ENCODE results near the gene NUP93. TPM values are rescaled to one million over a fixed set of nuclear protein-coding genes. Genes with fewer than 3 reads are reported as not detected.

NUP93 gene
- total RNA-seq, 1 donor from 2014 or later: 57.2 TPM

- Histone ChIP-seq H3K36me3 (no peaks in the 10 kb centered on the region), H3K27me3 (no peaks in the 10 kb centered on the region)
- ATAC-seq: no peak
Measured at GRCh38 chr16:56861756-56862155, 131.8 kb downstream of the NUP93 start.

GRCh38 chr16:56862776-56863175 lies 132.8 kb downstream of the NUP93 start:
- Histone ChIP-seq H3K36me3 (no peaks in the 10 kb centered on the region), H3K4me3 (no peak overlapping the region), H3K9me3 (no peaks in the 10 kb centered on the region), H3K27ac (no peak overlapping the region), H3K27me3 (no peaks in the 10 kb centered on the region), H3K4me1 (peaks cover 7% of the 10 kb centered on the region)
- intact Hi-C loops (cut with DNase I): loop anchor here (10.0 kb wide), 1 partner anchor 92 kb away; no protein-coding TSS in a partner anchor
- no peak for DNase-seq
- peak; percentile 44 for ATAC-seq
- TF ChIP-seq, protein P1, sequence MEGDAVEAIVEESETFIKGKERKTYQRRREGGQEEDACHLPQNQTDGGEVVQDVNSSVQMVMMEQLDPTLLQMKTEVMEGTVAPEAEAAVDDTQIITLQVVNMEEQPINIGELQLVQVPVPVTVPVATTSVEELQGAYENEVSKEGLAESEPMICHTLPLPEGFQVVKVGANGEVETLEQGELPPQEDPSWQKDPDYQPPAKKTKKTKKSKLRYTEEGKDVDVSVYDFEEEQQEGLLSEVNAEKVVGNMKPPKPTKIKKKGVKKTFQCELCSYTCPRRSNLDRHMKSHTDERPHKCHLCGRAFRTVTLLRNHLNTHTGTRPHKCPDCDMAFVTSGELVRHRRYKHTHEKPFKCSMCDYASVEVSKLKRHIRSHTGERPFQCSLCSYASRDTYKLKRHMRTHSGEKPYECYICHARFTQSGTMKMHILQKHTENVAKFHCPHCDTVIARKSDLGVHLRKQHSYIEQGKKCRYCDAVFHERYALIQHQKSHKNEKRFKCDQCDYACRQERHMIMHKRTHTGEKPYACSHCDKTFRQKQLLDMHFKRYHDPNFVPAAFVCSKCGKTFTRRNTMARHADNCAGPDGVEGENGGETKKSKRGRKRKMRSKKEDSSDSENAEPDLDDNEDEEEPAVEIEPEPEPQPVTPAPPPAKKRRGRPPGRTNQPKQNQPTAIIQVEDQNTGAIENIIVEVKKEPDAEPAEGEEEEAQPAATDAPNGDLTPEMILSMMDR (IDR thresholded peaks at IDR 0.05): no peak

More at GRCh38 chr16:56861756-56862155, 131.8 kb downstream of the NUP93 start:
- Histone ChIP-seq H3K4me3 (no peak overlapping the region), H3K27ac (no peak overlapping the region), H3K9me3 (no peaks in the 10 kb centered on the region), H3K4me1 (no peaks in the 10 kb centered on the region)
- TF ChIP-seq, protein P1 (IDR thresholded peaks at IDR 0.05): no peak
- no peak for DNase-seq
- intact Hi-C loops (cut with DNase I): loop anchor here (10.0 kb wide), 1 partner anchor 93 kb away; no protein-coding TSS in a partner anchor

GRCh38 chr16:56864960-56865359 lies 135.0 kb downstream of the NUP93 start, which contains the start of gene SLC12A3:
Gene SLC12A3 (plus strand): TSS chr16:56865207. CDS start chr16:56865236, 29 bp downstream.
- no peaks in the 10 kb centered on the region for H3K36me3 ChIP-seq
- no peak for ATAC-seq
- intact Hi-C loops (cut with DNase I): loop anchor here (10.0 kb wide), 1 partner anchor 90 kb away; no protein-coding TSS in a partner anchor

DNA sequence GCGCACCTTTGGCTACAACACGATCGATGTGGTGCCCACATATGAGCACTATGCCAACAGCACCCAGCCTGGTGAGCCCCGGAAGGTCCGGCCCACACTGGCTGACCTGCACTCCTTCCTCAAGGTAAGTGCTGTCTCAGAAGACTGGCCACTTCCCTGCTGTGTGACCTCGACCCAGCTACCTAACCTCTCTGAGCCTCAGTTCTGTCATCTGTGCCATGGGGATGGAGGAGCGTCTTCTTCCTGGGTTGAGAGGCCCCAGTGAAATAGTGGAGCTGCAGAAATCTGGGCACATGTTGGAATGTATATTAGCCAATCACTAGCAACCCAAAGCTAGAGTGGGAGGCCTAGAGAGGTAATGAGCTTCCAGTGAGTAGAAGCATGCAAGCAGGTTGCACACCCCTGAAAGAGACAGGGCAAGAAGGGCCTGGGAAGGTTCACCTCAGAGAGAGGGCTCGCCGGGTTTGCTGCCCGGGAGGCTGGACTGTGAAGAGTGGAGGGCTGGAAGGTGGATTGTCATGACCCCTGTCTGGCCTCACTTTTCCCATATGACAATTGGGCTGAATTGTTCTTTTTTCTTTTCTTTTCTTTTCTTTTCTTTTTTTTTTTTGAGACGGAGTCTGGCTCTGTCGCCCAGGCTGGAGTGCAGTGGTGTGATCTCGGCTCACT lies 135.6 kb downstream of the NUP93 start:
- Histone ChIP-seq H3K36me3 (no peaks in the 10 kb centered on the region), H3K27ac (no peak overlapping the region), H3K9me3 (no peaks in the 10 kb centered on the region), H3K4me1 (peaks cover 7% of the 10 kb centered on the region), H3K4me3 (no peak overlapping the region), H3K27me3 (no peaks in the 10 kb centered on the region)
- DNase-seq: no peak
- TF ChIP-seq, protein P1 (IDR thresholded peaks at IDR 0.05): no peak
- ATAC-seq: no peak
- intact Hi-C loops (cut with DNase I): loop anchor here (10.0 kb wide), 1 partner anchor 89 kb away; no protein-coding TSS in a partner anchor

More at GRCh38 chr16:56864960-56865359, 135.0 kb downstream of the NUP93 start, which contains the start of gene SLC12A3:
- Histone ChIP-seq H3K4me3 (no peak within 1 kb of the TSS), H3K27me3 (no peaks in the 10 kb centered on the region), H3K27ac (no peak within 1 kb of the TSS), H3K4me1 (peaks cover 7% of the 10 kb centered on the region), H3K9me3 (no peaks in the 10 kb centered on the region)
- TF ChIP-seq, protein P1 (IDR thresholded peaks at IDR 0.05): no peak
- no peak for DNase-seq

DNA sequence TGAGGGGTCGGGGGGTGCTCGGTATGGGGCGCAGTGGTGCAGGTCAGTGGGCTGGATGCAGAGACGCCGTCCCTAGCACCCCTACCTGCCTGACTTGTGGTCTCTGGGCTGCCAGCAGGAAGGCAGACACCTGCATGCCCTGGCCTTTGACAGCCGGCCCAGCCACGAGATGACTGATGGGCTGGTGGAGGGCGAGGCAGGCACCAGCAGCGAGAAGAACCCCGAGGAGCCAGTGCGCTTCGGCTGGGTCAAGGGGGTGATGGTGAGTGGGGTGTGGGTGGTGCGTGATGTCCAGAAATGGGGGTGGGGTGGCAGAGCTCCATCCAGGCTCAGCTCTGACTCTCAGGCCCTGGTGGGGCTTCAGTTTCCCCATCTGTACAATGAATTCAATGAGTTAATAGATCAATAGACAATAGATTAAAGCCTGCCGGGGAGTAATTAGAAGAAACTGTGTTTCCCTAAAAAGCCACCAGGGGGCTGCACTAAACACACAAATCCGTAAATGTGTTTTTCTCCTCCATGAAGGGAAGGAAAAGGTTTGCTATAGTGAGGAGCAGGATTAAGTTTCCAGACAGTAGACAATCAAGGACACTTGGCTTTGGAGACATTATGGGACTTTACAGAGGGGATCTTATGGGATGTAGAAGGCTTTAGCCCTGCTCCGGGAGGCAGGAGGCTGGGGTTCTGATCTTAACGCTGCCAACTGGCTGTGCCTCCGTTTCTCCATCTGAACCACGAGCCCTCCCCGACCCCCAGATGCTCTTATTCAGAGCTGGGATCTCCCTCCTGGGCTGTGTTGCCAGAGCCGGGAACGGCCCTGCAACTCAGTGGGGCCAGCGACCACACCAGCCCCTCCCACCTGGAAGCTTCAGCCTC lies 137.3 kb downstream of the NUP93 start:
- no peaks in the 10 kb centered on the region for H3K27me3 ChIP-seq
- DNase-seq (no peak), ATAC-seq (peak; percentile 47)
- intact Hi-C loops (cut with DNase I): loop anchor here (10.0 kb wide), 1 partner anchor 88 kb away; no protein-coding TSS in a partner anchor
- H3K27ac ChIP-seq: no peak overlapping the region
- H3K4me3 ChIP-seq: no peak overlapping the region
- TF ChIP-seq, protein P1 (IDR thresholded peaks at IDR 0.05): peak; percentile 83
- no peaks in the 10 kb centered on the region for H3K9me3 ChIP-seq
- H3K36me3 ChIP-seq: no peaks in the 10 kb centered on the region
- H3K4me1 ChIP-seq: peaks cover 7% of the 10 kb centered on the region

Data from upper lobe of right lung (tissue), 1 donor.